Measurements from ENCODE around the gene CYP24A1.

CYP24A1 gene

GRCh38 chr20:54151511-54152226 is 22.1 kb downstream of the CYP24A1 start:
- TF ChIP-seq CTCF (IDR thresholded peaks at IDR 0.05; ENCODE audit: low read length, missing control alignments) = no peak
- no peak overlapping the region for H3K4me3 ChIP-seq (replicated peaks; ENCODE audit: low read depth, low read length)
- DNase-seq (ENCODE audit: low read depth) = no peak

GRCh38 chr20:54151075-54151439 is 22.7 kb downstream of the CYP24A1 start:
- DNase-seq (ENCODE audit: low read depth) = no peak
- TF ChIP-seq CTCF (IDR thresholded peaks at IDR 0.05; ENCODE audit: low read length, missing control alignments) = no peak
- no peak overlapping the region for H3K4me3 ChIP-seq (replicated peaks; ENCODE audit: low read depth, low read length)

GRCh38 chr20:54149765-54150264 is 24.0 kb downstream of the CYP24A1 start:
- DNase-seq (ENCODE audit: low read depth) = no peak
- H3K4me3 ChIP-seq (replicated peaks; ENCODE audit: low read depth, low read length) = no peak overlapping the region
- no peak for TF ChIP-seq CTCF (IDR thresholded peaks at IDR 0.05; ENCODE audit: low read length, missing control alignments)

- no peak for TF ChIP-seq CTCF (IDR thresholded peaks at IDR 0.05; ENCODE audit: low read length, missing control alignments)
- no peak for DNase-seq (ENCODE audit: low read depth)
- no peak overlapping the region for H3K4me3 ChIP-seq (replicated peaks; ENCODE audit: low read depth, low read length)
These were observed 24.6 kb downstream of the CYP24A1 start for GRCh38 chr20:54148947-54149764.

GRCh38 chr20:54146672-54147071 is 27.1 kb downstream of the CYP24A1 start:
- TF ChIP-seq CTCF (IDR thresholded peaks at IDR 0.05; ENCODE audit: low read length, missing control alignments) = no peak
- no peak for DNase-seq (ENCODE audit: low read depth)
- no peak overlapping the region for H3K4me3 ChIP-seq (replicated peaks; ENCODE audit: low read depth, low read length)

GRCh38 chr20:54144847-54145414 is 28.9 kb downstream of the CYP24A1 start:
- no peak for TF ChIP-seq CTCF (IDR thresholded peaks at IDR 0.05; ENCODE audit: low read length, missing control alignments)
- DNase-seq (ENCODE audit: low read depth) = no peak
- H3K4me3 ChIP-seq (replicated peaks; ENCODE audit: low read depth, low read length) = no peak overlapping the region

Measured in fibroblast of pulmonary artery (primary cell).